CD4-positive, alpha-beta T cell treated with Interleukin-6 for 4 hours (primary cell): ENCODE data around the gene FOXD1.
"Not testable (repeated sequence)": the region's sequence is repeated elsewhere in the genome, so short reads cannot be mapped to it uniquely, and the experiment has no call there.

Source experiments
- DNase-seq: peaks from one replicate; pipeline ENCODE4 v3.0.0-alpha.2; 2020; ENCODE audit warnings: mixed read lengths

FOXD1 gene

GRCh38 chr5:73448463-73449136 lies at the start of gene FOXD1:
Gene FOXD1 (minus strand): TSS chr5:73448777. CDS start chr5:73448362, 415 bp downstream.
- DNase-seq = peak; percentile 31

DNA sequence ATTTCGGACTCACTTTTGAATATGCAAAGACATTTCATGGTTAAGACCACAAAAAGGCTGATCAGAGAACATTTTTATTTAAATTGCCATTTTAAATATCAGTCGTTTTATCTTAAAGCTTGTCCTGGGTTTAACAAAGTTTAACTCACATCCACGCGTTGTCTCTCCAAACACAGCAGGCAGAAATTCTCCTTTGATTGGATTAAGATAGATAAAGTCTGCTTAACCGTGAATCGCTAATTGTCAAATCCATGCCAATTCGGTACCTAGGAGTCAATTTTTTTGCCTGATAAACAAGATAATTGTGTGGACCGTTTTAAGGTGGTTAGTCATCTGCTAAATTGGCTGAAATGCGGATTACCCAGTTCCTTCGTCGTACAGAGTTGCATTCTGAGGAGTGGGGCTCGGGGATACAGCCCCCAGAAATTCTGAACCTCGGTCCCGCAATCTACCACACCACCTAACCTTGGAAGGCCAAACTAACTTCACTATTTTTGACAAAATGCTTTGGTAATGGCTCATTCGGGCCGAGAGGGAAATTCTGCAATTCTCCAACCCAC lies 49.0 kb upstream of the FOXD1 start:
- DNase-seq = no peak

GRCh38 chr5:73496984-73497457 lies 48.4 kb upstream of the FOXD1 start:
- no peak for DNase-seq

- DNase-seq = no peak
Measured at GRCh38 chr5:73495772-73496335, 47.3 kb upstream of the FOXD1 start.

GRCh38 chr5:73494721-73495120 lies 46.1 kb upstream of the FOXD1 start:
- no peak for DNase-seq

- DNase-seq = no peak
Measured at GRCh38 chr5:73493421-73493820, 44.8 kb upstream of the FOXD1 start.

GRCh38 chr5:73491155-73491554 lies 42.6 kb upstream of the FOXD1 start:
- DNase-seq = no peak

GRCh38 chr5:73490088-73490487 lies 41.5 kb upstream of the FOXD1 start:
- no peak for DNase-seq

- DNase-seq = no peak
Measured at GRCh38 chr5:73488806-73489205, 40.2 kb upstream of the FOXD1 start.

GRCh38 chr5:73487815-73488214 lies 39.2 kb upstream of the FOXD1 start:
- no peak for DNase-seq

- DNase-seq = not testable (repeated sequence)
Measured at GRCh38 chr5:73487257-73487656, 38.7 kb upstream of the FOXD1 start.

- no peak for DNase-seq
Measured at GRCh38 chr5:73486119-73486899, 37.7 kb upstream of the FOXD1 start.

- DNase-seq = no peak
Measured at GRCh38 chr5:73485715-73486114, 37.1 kb upstream of the FOXD1 start.

DNA sequence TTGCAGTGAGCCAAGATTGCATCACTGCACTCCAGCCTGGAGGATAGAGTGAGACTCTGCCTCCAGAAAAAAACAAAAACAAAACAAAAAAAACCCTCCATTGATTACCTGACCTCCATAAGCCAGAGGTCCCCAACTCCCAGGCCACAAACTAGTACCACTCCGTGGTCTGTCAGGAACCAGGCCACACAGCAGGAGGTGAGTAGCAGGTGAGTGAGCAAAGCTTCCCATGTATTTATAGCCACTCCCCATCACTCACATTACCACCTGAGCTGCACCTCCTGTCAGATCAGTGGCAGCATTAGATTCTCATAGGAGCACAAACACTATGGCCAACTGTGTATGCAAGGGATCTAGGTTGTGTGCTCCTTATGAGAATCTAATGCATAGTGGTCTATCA lies 35.9 kb upstream of the FOXD1 start:
- no peak for DNase-seq

DNA sequence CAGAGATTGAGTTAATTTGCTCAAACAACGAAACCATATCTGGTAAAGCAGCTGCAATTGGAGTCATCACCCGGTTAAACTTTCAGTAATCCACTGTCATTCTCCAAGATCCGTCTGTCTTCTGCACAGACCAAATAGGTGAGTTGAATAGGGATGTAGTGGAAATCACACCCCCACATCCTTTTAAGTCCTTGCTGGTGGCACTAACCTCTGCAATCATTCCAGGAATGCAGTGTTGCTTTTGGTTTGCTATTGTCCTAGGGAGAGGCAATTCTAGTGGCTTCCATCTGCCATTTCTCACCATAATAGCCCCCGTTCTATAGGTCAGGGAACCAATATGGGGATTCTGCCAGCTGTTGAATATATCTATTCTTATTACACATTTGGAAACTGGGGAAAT lies 35.1 kb upstream of the FOXD1 start:
- no peak for DNase-seq

GRCh38 chr5:73482383-73483136 lies 34.0 kb upstream of the FOXD1 start:
- no peak for DNase-seq

DNA sequence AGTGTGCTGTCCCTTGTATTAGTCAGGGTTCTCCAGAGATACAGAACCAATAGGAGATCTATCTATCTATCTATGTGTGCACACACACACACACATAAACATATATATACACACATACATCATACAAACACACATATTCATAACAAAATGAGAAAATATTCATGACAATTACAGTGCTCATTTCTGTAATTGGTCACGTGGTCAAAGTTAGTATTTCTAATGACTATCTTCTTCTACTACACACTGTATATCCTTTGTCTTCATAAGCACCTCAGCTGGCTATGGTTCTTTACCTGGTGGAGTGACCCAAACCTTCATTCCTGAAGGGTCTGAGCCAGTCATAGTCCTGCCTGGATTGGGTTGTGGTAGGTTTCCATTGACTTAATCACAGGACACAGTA lies 31.9 kb upstream of the FOXD1 start:
- no peak for DNase-seq

GRCh38 chr5:73472116-73472515 lies 23.5 kb upstream of the FOXD1 start:
- DNase-seq = no peak

DNA sequence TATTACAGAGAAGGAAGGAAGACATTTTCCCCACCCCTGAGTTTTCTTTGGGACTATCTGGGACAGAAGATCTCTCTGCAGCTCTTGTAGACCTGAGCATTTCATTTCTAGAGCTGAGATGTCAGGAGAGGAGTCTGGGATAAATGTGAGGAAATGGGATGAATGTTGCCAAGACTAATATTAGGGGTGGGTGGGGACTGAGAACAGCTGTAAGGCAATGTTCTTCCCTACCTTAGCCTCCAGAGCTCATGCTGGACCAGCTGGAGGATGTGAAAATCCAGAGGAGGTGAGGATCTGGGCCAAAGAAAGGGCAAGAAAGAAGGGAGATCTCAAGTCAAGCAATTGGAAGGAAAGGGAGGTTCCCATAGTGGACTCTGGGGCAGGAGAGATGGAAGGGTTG lies 23.1 kb upstream of the FOXD1 start:
- DNase-seq = no peak

DNA sequence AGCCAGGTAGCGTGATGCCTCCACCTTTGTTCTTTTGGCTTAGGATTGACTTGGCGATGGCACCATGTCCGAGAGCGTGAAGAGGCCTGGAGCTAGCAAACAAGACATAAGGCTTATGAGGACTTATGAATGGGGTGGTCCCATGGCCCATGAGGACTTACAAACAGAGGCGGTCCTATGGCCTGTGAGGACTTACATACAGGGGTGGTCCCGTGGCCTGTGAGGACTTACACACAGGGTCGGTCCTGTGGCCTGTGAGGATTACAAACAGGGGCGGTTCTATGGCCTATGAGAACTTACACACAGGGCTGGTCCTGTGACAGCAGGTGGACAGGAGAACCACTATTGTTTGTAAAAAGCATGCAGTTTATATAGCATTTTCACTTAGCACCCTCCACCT lies 21.3 kb upstream of the FOXD1 start:
- DNase-seq = no peak

DNA sequence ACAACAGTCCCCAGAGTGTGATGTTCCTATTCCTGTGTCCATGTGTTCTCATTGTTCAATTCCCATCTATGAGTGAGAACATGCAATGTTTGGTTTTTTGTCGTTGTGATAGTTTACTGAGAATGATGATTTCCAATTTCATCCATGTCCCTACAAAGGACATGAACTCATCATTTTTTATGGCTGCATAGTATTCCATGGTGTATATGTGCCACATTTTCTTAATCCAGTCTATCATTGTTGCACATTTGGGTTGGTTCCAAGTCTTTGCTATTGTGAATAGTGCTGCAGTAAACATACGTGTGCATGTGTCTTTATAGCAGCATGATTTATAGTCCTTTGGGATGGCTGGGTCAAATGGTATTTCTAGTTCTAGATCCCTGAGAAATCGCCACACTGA lies 20.1 kb upstream of the FOXD1 start:
- DNase-seq = not testable (repeated sequence)

- no peak for DNase-seq
Measured at GRCh38 chr5:73464016-73464745, 15.6 kb upstream of the FOXD1 start.
